GM18868 (cell line): Measurements from ENCODE around the gene TMEM198.

Experiments
- ATAC-seq: cut with Tn5 transposase; IDR thresholded peaks from one replicate; pipeline ENCODE4 v1.9.1; 2021; ENCODE audit warnings: mild to moderate bottlenecking, moderate library complexity; ENCODE audit not compliant: unreplicated experiment

Gene TMEM198

GRCh38 chr2:219542931-219543595 is 765 bp upstream of the TMEM198 start:
- peak; percentile 37 for ATAC-seq

- ATAC-seq = no peak
Observed at GRCh38 chr2:219544567-219544966, 739 bp downstream of the TMEM198 start.

- no peak for ATAC-seq
Observed at GRCh38 chr2:219545295-219545942, 1.6 kb downstream of the TMEM198 start.

- ATAC-seq = no peak
Observed at GRCh38 chr2:219545943-219546352, 2.1 kb downstream of the TMEM198 start.

GRCh38 chr2:219547621-219548020 is 3.8 kb downstream of the TMEM198 start:
- no peak for ATAC-seq

- no peak for ATAC-seq
Observed at GRCh38 chr2:219548990-219549389, 5.2 kb downstream of the TMEM198 start.

GRCh38 chr2:219549619-219550018 is 5.8 kb downstream of the TMEM198 start:
- ATAC-seq = no peak

- peak; percentile 16 for ATAC-seq
Observed at GRCh38 chr2:219551441-219552381, 7.9 kb downstream of the TMEM198 start.

GRCh38 chr2:219552382-219553167 is 8.7 kb downstream of the TMEM198 start:
- ATAC-seq = peak; percentile 90

GRCh38 chr2:219553168-219553417 is 9.3 kb downstream of the TMEM198 start:
- ATAC-seq = no peak

GRCh38 chr2:219553463-219553963 is 9.7 kb downstream of the TMEM198 start:
- ATAC-seq = no peak

- no peak for ATAC-seq
Observed at GRCh38 chr2:219554350-219554749, 10.5 kb downstream of the TMEM198 start.

- ATAC-seq = no peak
Observed at GRCh38 chr2:219555956-219556355, 12.1 kb downstream of the TMEM198 start.

GRCh38 chr2:219556413-219556812 is 12.6 kb downstream of the TMEM198 start:
- no peak for ATAC-seq

- ATAC-seq = no peak
Observed at GRCh38 chr2:219557320-219557719, 13.5 kb downstream of the TMEM198 start.

- ATAC-seq = no peak
Observed at GRCh38 chr2:219557791-219558785, 14.3 kb downstream of the TMEM198 start.

- ATAC-seq = no peak
Observed at GRCh38 chr2:219559156-219559915, 15.5 kb downstream of the TMEM198 start.

GRCh38 chr2:219560037-219560892 is 16.4 kb downstream of the TMEM198 start:
- ATAC-seq = no peak
